T-cell (primary cell): ENCODE measurements around the gene ST6GAL2. TPM values are rescaled to one million over a fixed set of nuclear protein-coding genes. Genes with fewer than 3 reads are reported as not detected.

Experiments used
- ATAC-seq, 4 experiments: fragments of 200-7000 bp in 3 of 4; fragments of 150-1000 bp in 1 of 4; cut with Tn5 transposase; replicated peaks in 1 of 4; 1 replicate in 3 of 4; 2 replicates in 1 of 4; pipeline ENCODE4 v1.10.0; 2021; ENCODE audit warnings: moderate library complexity in 3 of 4, mild to moderate bottlenecking in 2 of 4, moderate number of reproducible peaks in 1 of 4
- CTCF ChIA-PET, 2 donors: fragments of 300-600 bp; sonication (Branson Sonifier 250); formaldehyde crosslinking; loops; one replicate each; lab custom pipeline; 2022; ENCODE audit warnings: antibody characterized with exemption in 2 of 2; lab: Charles Lee
- POLR2A ChIA-PET, 2 donors: fragments of 300-600 bp; sonication (Branson Sonifier 250); formaldehyde crosslinking; loops; one replicate each; lab custom pipeline; 2022; ENCODE audit warnings: antibody characterized with exemption in 2 of 2; lab: Charles Lee
- DNase-seq, 35 experiments: peaks; one replicate each; pipeline versions ENCODE4 v3.0.0 to v3.0.0-alpha.2; 2013 to 2023
- H3K27ac ChIP-seq: one replicate; pipeline ENCODE4 v1.5.1; 2013; ENCODE audit warnings: low read length
- H3K27me3 ChIP-seq, 2 experiments: replicated peaks in 1 of 2; 1 replicate in 1 of 2; 2 replicates in 1 of 2; pipeline versions ENCODE4 v1.6.1 to v1.7.0; 2013; ENCODE audit warnings: low read length in 1 of 2, mixed read lengths in 1 of 2; ENCODE audit not compliant: control insufficient read depth in 2 of 2, insufficient read depth in 2 of 2; ENCODE audit errors: extremely low read depth in 1 of 2
- H3K36me3 ChIP-seq, 2 donors: 1 replicate in 1 of 2; 2 replicates in 1 of 2; pipeline versions ENCODE4 v1.6.1 to v1.7.0; 2013; ENCODE audit warnings: low read length in 1 of 2; ENCODE audit not compliant: control insufficient read depth in 2 of 2, insufficient read depth in 1 of 2; ENCODE audit errors: extremely low read depth in 1 of 2
- H3K4me1 ChIP-seq, 2 experiments: 1 replicate in 1 of 2; 2 replicates in 1 of 2; pipeline versions ENCODE4 v1.6.1 to v1.7.0; 2013; ENCODE audit warnings: low read length in 2 of 2, mixed read lengths in 1 of 2; ENCODE audit not compliant: insufficient read depth in 2 of 2, control insufficient read depth in 1 of 2; ENCODE audit errors: extremely low read depth in 1 of 2
- H3K4me3 ChIP-seq, 2 donors: 1 replicate in 1 of 2; 2 replicates in 1 of 2; pipeline versions ENCODE4 v1.5.1 to v1.7.0; 2013; ENCODE audit warnings: mild to moderate bottlenecking in 2 of 2, low read length in 1 of 2, moderate library complexity in 1 of 2; ENCODE audit not compliant: control insufficient read depth in 1 of 2; ENCODE audit errors: extremely low read depth in 1 of 2
- H3K9me3 ChIP-seq: 2 replicates; pipeline ENCODE4 v1.7.0; 2013
- H3K27ac Mint-ChIP-seq, 2 donors: one replicate each; pipeline ENCODE4 v1.8.0; 2020 to 2021; ENCODE audit warnings: mild to moderate bottlenecking in 2 of 2, mixed read lengths in 2 of 2
- H3K27me3 Mint-ChIP-seq, 2 donors: one replicate each; pipeline ENCODE4 v1.8.0; 2021 to 2022; ENCODE audit warnings: mixed read lengths in 2 of 2
- H3K36me3 Mint-ChIP-seq: one replicate; pipeline ENCODE4 v1.8.0; 2021; ENCODE audit warnings: mixed read lengths
- H3K4me1 Mint-ChIP-seq, 3 donors: one replicate each; pipeline ENCODE4 v1.8.0; 2020 to 2022; ENCODE audit warnings: mixed read lengths in 3 of 3, mild to moderate bottlenecking in 1 of 3
- H3K4me3 Mint-ChIP-seq, 3 donors: one replicate each; pipeline ENCODE4 v1.8.0; 2020 to 2022; ENCODE audit warnings: mild to moderate bottlenecking in 3 of 3, mixed read lengths in 3 of 3, moderate library complexity in 3 of 3
- H3K9me3 Mint-ChIP-seq, 3 donors: one replicate each; pipeline ENCODE4 v1.8.0; 2020 to 2022; ENCODE audit warnings: mixed read lengths in 3 of 3
- WGBS: methylation state at CpG from one replicate; pipeline ENCODE4 v1.1.5; 2013; ENCODE audit warnings: missing lambda C conversion rate; ENCODE audit not compliant: insufficient coverage; 5-methylcytosine and 5-hydroxymethylcytosine counted together
- total RNA-seq, 35 experiments: library from RNA in 6 of 35; stranded (reverse) in 6 of 35; fragments of 120-200 nt in 1 of 35; gene quantifications; one replicate each; pipeline versions ENCODE4 v1.2.1 to v1.2.4 and lab custom pipeline; 2013 to 2026

The ST6GAL2 gene
- total RNA-seq, 5 donors from 2014 or later (not counting 1 experiment from before 2014, with no cell fraction given), result 0.10 to 2.4 TPM; not detected in 3

GRCh38 chr2:106781196-106781595 is 104.8 kb downstream of the ST6GAL2 start:
- ATAC-seq (no peak), DNase-seq (no peak)
- Mint-ChIP-seq H3K9me3 (peaks cover 5 to 12% (median 8%) of the 10 kb centered on the region in 3 donors), H3K36me3 (no peaks in the 10 kb centered on the region), H3K4me1 (no peaks in the 10 kb centered on the region), H3K4me3 (no peak overlapping the region), H3K27me3 (peaks cover 5 to 10% of the 10 kb centered on the region in 2 donors), H3K27ac (no peak overlapping the region)
- POLR2A ChIA-PET, result no interaction called here
- Histone ChIP-seq H3K4me1 (no peaks in the 10 kb centered on the region), H3K27me3 (no peaks in the 10 kb centered on the region), H3K36me3 (no peaks in the 10 kb centered on the region), H3K27ac (no peak overlapping the region), H3K9me3 (no peaks in the 10 kb centered on the region), H3K4me3 (no peak overlapping the region)
- CTCF ChIA-PET, result no interaction called here
- 93% methylated on average over 2 of the region's 3 CpGs for WGBS

- ATAC-seq (no peak), DNase-seq (no peak)
- Mint-ChIP-seq H3K27ac (no peak overlapping the region), H3K36me3 (no peaks in the 10 kb centered on the region), H3K4me3 (no peak overlapping the region), H3K9me3 (peaks cover 0 to 3% (median 0%) of the 10 kb centered on the region in 3 donors), H3K4me1 (no peaks in the 10 kb centered on the region), H3K27me3 (peaks cover 3 to 9% of the 10 kb centered on the region in 2 donors)
- POLR2A ChIA-PET, result no interaction called here
- CTCF ChIA-PET, result no interaction called here
- no peak overlapping the region for H3K27ac ChIP-seq
- no peak overlapping the region for H3K4me3 ChIP-seq
- no peaks in the 10 kb centered on the region for H3K9me3 ChIP-seq
- H3K36me3 ChIP-seq, result no peaks in the 10 kb centered on the region
- peaks cover 0 to 2% of the 10 kb centered on the region in 2 experiments for H3K27me3 ChIP-seq
- 73% methylated on average over 3 of the region's 3 CpGs for whole genome bisulfite sequencing
- H3K4me1 ChIP-seq, result no peaks in the 10 kb centered on the region
Measured at GRCh38 chr2:106771811-106772210, 114.2 kb downstream of the ST6GAL2 start.

DNA sequence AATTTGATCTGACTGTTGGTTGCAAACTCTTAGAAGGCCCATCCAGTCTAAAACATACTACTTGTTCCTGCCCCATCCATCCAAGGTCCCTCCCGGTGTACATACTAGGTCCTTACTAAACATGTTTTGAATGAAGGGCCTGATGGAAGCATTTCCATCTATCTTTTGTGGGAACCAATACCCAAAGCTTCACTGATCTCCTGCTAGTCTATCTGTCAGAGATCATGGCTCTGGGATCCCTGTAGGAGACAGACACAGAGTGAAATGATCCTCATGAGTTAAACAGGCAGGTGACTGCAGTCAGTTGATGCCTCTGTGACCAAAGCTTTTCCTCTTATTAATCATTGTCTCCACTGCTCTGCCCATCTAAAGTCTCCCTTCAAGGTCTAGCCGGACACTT is 115.0 kb downstream of the ST6GAL2 start:
- Histone ChIP-seq H3K4me3 (no peak overlapping the region), H3K36me3 (no peaks in the 10 kb centered on the region), H3K9me3 (no peaks in the 10 kb centered on the region), H3K27me3 (peaks cover 0 to 2% of the 10 kb centered on the region in 2 experiments), H3K4me1 (no peaks in the 10 kb centered on the region), H3K27ac (no peak overlapping the region)
- Mint-ChIP-seq H3K9me3 (no peaks in the 10 kb centered on the region), H3K27me3 (peaks cover 3 to 9% of the 10 kb centered on the region in 2 donors), H3K36me3 (no peaks in the 10 kb centered on the region), H3K4me3 (no peak overlapping the region), H3K4me1 (no peaks in the 10 kb centered on the region), H3K27ac (no peak overlapping the region)
- CTCF ChIA-PET, result no interaction called here
- ATAC-seq (no peak), DNase-seq (no peak)
- WGBS, result no CpG with 5 or more reads among the region's 2 CpGs
- POLR2A ChIA-PET, result no interaction called here

DNA sequence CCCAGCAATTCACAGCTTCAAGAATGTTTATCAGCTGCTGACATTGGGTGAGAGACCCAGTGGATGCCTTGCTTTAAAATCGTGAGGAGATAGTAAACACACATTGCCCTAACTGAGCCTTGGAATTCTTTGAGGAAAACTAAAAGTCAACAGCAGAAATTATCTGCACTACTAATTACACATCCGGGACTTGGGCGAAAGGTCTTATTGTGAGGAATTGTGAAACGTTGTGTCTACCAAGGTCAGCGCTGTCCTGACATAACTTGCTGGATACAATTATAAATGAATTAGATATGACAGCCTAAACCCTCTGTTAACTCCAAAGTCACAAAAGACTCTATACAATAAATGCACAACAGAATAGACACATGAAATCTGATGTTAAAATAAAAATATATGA is 121.4 kb downstream of the ST6GAL2 start:
- no peaks in the 10 kb centered on the region for H3K4me1 Mint-ChIP-seq
- H3K27me3 Mint-ChIP-seq, result no peaks in the 10 kb centered on the region
- H3K9me3 Mint-ChIP-seq, result peaks cover 0 to 3% (median 0%) of the 10 kb centered on the region in 3 donors
- no CpG with 5 or more reads among the region's 5 CpGs for WGBS
- Histone ChIP-seq H3K27ac (no peak overlapping the region), H3K9me3 (no peaks in the 10 kb centered on the region), H3K4me3 (no peak overlapping the region), H3K4me1 (no peaks in the 10 kb centered on the region), H3K36me3 (no peaks in the 10 kb centered on the region), H3K27me3 (no peaks in the 10 kb centered on the region)
- no peak overlapping the region for H3K4me3 Mint-ChIP-seq
- H3K36me3 Mint-ChIP-seq, result no peaks in the 10 kb centered on the region
- POLR2A ChIA-PET, result no interaction called here
- CTCF ChIA-PET, result no interaction called here
- ATAC-seq, result no peak
- DNase-seq, result no peak
- no peak overlapping the region for H3K27ac Mint-ChIP-seq

DNA sequence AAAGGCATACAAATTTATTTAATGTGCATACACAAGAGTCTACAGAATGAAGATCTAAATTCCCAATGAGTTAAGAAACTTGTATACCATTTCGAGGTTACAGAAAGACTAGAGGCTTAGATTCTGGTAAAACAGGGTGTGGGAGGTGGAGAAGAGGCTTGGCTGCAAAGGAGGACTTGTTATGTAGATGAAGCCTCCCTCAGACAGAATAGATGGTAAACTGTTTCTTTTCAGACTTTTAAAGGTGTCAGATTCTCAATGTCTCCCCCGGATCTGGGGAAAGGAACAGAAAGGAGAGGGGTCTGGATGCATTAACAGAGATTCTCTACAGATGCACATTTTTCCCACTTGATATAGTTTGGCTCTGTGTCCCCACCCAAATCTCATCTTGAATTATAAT is 126.0 kb downstream of the ST6GAL2 start:
- no CpG with 5 or more reads among the region's 2 CpGs for WGBS
- Histone ChIP-seq H3K27ac (no peak overlapping the region), H3K9me3 (no peaks in the 10 kb centered on the region), H3K4me1 (no peaks in the 10 kb centered on the region), H3K27me3 (no peaks in the 10 kb centered on the region), H3K4me3 (no peak overlapping the region), H3K36me3 (no peaks in the 10 kb centered on the region)
- ATAC-seq, result no peak
- Mint-ChIP-seq H3K4me3 (no peak overlapping the region), H3K4me1 (no peaks in the 10 kb centered on the region), H3K36me3 (no peaks in the 10 kb centered on the region), H3K27ac (no peak overlapping the region), H3K9me3 (peaks cover 0 to under 1% (median 0%) of the 10 kb centered on the region in 3 donors), H3K27me3 (peaks cover 0 to 3% of the 10 kb centered on the region in 2 donors)
- ChIA-PET CTCF (no interaction called here), POLR2A (no interaction called here)
- no peak for DNase-seq

- Histone ChIP-seq H3K4me3 (no peak overlapping the region), H3K27me3 (no peaks in the 10 kb centered on the region), H3K27ac (no peak overlapping the region), H3K36me3 (no peaks in the 10 kb centered on the region), H3K4me1 (no peaks in the 10 kb centered on the region), H3K9me3 (no peaks in the 10 kb centered on the region)
- 100% methylated on average over 1 of the region's 1 CpG for WGBS
- H3K27ac Mint-ChIP-seq, result no peak overlapping the region
- H3K36me3 Mint-ChIP-seq, result no peaks in the 10 kb centered on the region
- no peak overlapping the region for H3K4me3 Mint-ChIP-seq
- ChIA-PET POLR2A (no interaction called here), CTCF (no interaction called here)
- H3K4me1 Mint-ChIP-seq, result no peaks in the 10 kb centered on the region
- DNase-seq, result no peak
- H3K9me3 Mint-ChIP-seq, result no peaks in the 10 kb centered on the region
- H3K27me3 Mint-ChIP-seq, result peaks cover 0 to 3% of the 10 kb centered on the region in 2 donors
- no peak for ATAC-seq
Measured at GRCh38 chr2:106758901-106759497, 127.0 kb downstream of the ST6GAL2 start.
